MCF 10A (cell line): Measurements from ENCODE around the gene AFTPH. TPM values are rescaled to one million over a fixed set of nuclear protein-coding genes. Genes with fewer than 3 reads are reported as not detected.
"Not testable (repeated sequence)": the region's sequence is repeated elsewhere in the genome, so short reads cannot be mapped to it uniquely, and the experiment has no call there.

Source experiments
- BruUV-seq: library from RNA; stranded (reverse); fragments of 400-500 nt; replicated peaks from 2 replicates; lab custom pipeline; 2021; lab: Mats Ljungman, UMichigan
- CTCF ChIA-PET: fragments of 300-600 bp; sonication (Branson Sonifier 250); formaldehyde crosslinking; extraction: SDS; loops from one replicate; lab custom pipeline; 2021; ENCODE audit warnings: antibody characterized with exemption, inconsistent platforms; lab: Yijun Ruan, JAX
- POLR2A ChIA-PET: fragments of 300-600, 350-650 bp; sonication (Branson Sonifier 250); formaldehyde crosslinking; extraction: SDS; loops from one replicate; lab custom pipeline; 2020; ENCODE audit warnings: antibody characterized with exemption, inconsistent platforms; lab: Yijun Ruan, JAX
- DNase-seq: peaks from one replicate; pipeline ENCODE4 v3.0.0-alpha.2; 2018; ENCODE audit not compliant: unreplicated experiment
- H3K27ac Mint-ChIP-seq: one replicate; pipeline ENCODE4 v1.8.0; 2022; ENCODE audit warnings: mild to moderate bottlenecking, low read depth, mixed read lengths; ENCODE audit not compliant: unreplicated experiment
- H3K27me3 Mint-ChIP-seq: one replicate; pipeline ENCODE4 v1.8.0; 2022; ENCODE audit warnings: mixed read lengths; ENCODE audit not compliant: insufficient read depth, unreplicated experiment
- H3K36me3 Mint-ChIP-seq: one replicate; pipeline ENCODE4 v1.8.0; 2022; ENCODE audit warnings: mild to moderate bottlenecking, moderate library complexity, mixed read lengths; ENCODE audit not compliant: insufficient read depth, unreplicated experiment
- H3K4me1 Mint-ChIP-seq: one replicate; pipeline ENCODE4 v1.8.0; 2022; ENCODE audit warnings: mixed read lengths; ENCODE audit not compliant: insufficient read depth, unreplicated experiment
- H3K4me3 Mint-ChIP-seq: one replicate; pipeline ENCODE4 v1.8.0; 2022; ENCODE audit warnings: mild to moderate bottlenecking, moderate library complexity, mixed read lengths; ENCODE audit not compliant: unreplicated experiment
- H3K9me3 Mint-ChIP-seq: one replicate; pipeline ENCODE4 v1.8.0; 2022; ENCODE audit warnings: mixed read lengths; ENCODE audit not compliant: unreplicated experiment
- CTCF ChIP-seq: fragments of 200-600 bp; IDR thresholded peaks from one replicate; pipeline ENCODE4 v1.8.0; 2022; ENCODE audit warnings: antibody characterized with exemption, mild to moderate bottlenecking; ENCODE audit not compliant: unreplicated experiment
- intact Hi-C: fragments of 100-400 bp; cut with micrococcal nuclease; formaldehyde crosslinking; loops from 2 replicates; pipeline ENCODE4 v1.14.1; 2022
- total RNA-seq: library from RNA; stranded (reverse); gene quantifications from 2 replicates; pipeline ENCODE4 v1.2.3, GENCODE V29; 2022

Gene AFTPH
- total RNA-seq, 1 experiment from 2014 or later: 24.7 TPM

DNA sequence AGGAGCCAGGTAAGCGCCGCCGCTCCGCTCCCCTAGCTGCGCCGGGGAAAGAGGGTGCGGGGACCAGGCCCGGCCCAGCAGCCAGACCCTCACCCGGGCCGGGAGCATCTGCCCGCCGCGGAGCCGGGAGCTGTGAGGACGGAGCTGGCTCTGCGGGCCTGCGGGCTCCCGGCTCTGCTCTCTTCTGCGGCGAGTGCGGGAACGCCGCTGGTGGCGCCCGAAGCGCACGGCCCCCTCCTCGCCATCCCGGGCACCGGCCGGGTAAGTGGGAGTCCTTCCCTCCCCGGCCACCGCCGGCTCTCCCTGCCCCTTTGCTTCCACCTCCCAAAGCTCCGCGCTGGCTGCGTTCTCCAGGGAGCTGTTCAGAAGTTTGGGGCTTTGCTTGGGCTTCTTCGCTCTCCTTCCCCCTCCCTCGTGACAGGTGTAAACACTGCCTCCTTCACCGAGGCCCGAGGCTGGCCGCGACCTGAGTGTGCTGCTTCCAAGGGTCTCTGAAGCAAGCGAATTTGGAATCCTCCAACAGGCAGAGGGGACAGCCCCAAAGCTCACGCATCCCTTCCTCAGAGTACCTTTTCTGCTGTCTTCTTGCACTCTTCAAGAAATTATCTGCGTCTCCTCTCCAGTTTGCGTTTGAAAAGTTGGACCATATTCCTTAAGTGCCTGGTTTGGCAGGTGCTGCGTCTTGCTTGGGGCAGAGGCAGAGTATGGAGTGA lies 632 bp downstream of the AFTPH start:
- CTCF ChIA-PET: interaction anchor here (1.0 to 2.8 kb wide), 10 partner anchors 10 to 635 kb away, joined by 3 to 20 read pairs (median 4); no protein-coding TSS in a partner anchor
- BruUV-seq: no TSS peak
- Mint-ChIP-seq H3K27ac (peak overlapping the region; percentile 94), H3K9me3 (no peaks in the 10 kb centered on the region), H3K4me3 (peak overlapping the region; percentile 83), H3K27me3 (no peaks in the 10 kb centered on the region), H3K4me1 (peaks cover 11% of the 10 kb centered on the region), H3K36me3 (peaks cover 6% of the 10 kb centered on the region)
- POLR2A ChIA-PET: interaction anchor here (0.6 to 4.9 kb wide), 38 partner anchors 9 to 1399 kb away, joined by 3 to 60 read pairs (median 4); partner anchors contain the start of genes ACTR2, LGALSL and SERTAD2
- DNase-seq: peak; percentile 18
- no peak for TF ChIP-seq CTCF
- intact Hi-C loops: loop anchor here (1.0 to 10.0 kb wide), 4 partner anchors 31 to 382 kb away; no protein-coding TSS in a partner anchor

DNA sequence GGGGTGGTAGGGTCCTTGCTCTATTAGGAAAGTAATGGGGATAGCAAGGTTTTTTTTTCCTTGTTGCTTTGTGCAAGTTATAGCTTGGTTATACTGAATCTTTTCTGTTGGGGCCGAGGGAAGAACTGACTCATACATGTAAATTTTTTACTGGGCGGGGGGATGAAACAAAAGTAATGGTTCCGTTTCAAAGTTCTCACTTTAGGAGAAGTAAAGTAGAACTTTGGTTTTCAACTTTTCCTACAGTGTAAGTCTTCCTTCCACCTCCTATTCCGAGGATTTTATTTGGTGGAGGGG lies 1.1 kb downstream of the AFTPH start:
- ChIA-PET POLR2A (interaction anchor here (0.6 to 4.9 kb wide), 24 partner anchors 9 to 702 kb away, joined by 3 to 60 read pairs (median 5); partner anchors contain the start of genes ACTR2, LGALSL and SERTAD2), CTCF (interaction anchor here (1.0 to 2.0 kb wide), 4 partner anchors 14 to 34 kb away, joined by 3 to 6 read pairs (median 3); no protein-coding TSS in a partner anchor)
- H3K27ac Mint-ChIP-seq: peak overlapping the region; percentile 94
- H3K36me3 Mint-ChIP-seq: peaks cover 6% of the 10 kb centered on the region
- no peaks in the 10 kb centered on the region for H3K27me3 Mint-ChIP-seq
- peak; percentile 25 for DNase-seq
- H3K4me3 Mint-ChIP-seq: peak overlapping the region; percentile 83
- BruUV-seq: no TSS peak
- peaks cover 11% of the 10 kb centered on the region for H3K4me1 Mint-ChIP-seq
- no peak for TF ChIP-seq CTCF
- H3K9me3 Mint-ChIP-seq: no peaks in the 10 kb centered on the region
- intact Hi-C loops: loop anchor here (2.0 to 10.0 kb wide), 2 partner anchors 230 to 382 kb away; no protein-coding TSS in a partner anchor

DNA sequence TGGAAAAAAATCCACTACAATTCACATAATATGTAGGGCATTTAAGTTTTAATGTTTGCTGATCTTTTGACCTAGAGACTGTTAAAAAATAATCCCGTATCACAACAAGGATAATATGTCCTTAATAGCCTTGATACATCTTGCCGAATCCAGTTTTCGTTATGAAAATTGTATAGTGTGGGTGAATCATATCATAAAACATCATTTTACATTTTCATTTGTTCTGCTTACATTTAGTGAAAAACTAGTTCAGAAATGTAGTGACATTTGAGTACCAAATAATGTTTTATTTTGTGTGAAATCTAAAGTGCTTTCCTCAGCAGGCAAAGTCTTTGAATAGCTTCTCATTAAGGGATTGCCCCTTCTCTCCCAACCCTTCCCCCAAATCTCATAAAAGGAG lies 1.9 kb downstream of the AFTPH start:
- no peak for TF ChIP-seq CTCF
- Mint-ChIP-seq H3K27me3 (no peaks in the 10 kb centered on the region), H3K36me3 (peaks cover 6% of the 10 kb centered on the region), H3K27ac (peak overlapping the region; percentile 94), H3K4me3 (peak overlapping the region; percentile 83), H3K9me3 (no peaks in the 10 kb centered on the region), H3K4me1 (peaks cover 11% of the 10 kb centered on the region)
- no TSS peak for BruUV-seq
- POLR2A ChIA-PET: interaction anchor here (0.9 to 4.9 kb wide), 12 partner anchors 9 to 604 kb away, joined by 3 to 60 read pairs (median 8); partner anchors contain the start of gene RAB1A
- CTCF ChIA-PET: interaction anchor here (0.6 to 0.7 kb wide), 2 partner anchors 73 to 386 kb away, joined by 3 to 4 read pairs; no protein-coding TSS in a partner anchor
- no peak for DNase-seq
- intact Hi-C loops: loop anchor here (10.0 kb wide), 1 partner anchor 229 kb away; no protein-coding TSS in a partner anchor

DNA sequence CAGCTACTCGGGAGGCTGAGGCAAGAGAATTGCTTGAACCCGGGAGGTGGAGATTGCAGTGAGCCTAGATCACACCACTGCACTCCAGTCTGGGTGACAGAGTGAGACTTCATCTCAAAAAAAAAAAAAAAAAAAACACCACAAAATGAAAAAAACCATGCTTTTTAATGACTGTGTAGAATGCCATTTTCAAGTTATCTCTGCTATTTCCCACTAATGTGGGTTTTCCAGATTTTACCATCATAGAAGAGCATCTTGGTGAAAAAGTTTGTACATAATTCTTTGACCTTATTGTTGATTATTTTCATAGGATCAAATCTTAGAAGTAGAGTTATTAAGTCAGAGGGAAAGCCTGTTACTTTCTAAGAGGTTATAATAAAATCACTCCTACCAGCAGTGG lies 6.8 kb downstream of the AFTPH start:
- H3K27ac Mint-ChIP-seq, DNase-seq, H3K9me3 Mint-ChIP-seq, H3K4me3 Mint-ChIP-seq, intact Hi-C loops, CTCF ChIA-PET, H3K36me3 Mint-ChIP-seq, H3K27me3 Mint-ChIP-seq, POLR2A ChIA-PET, BruUV-seq: not testable (repeated sequence)
- H3K4me1 Mint-ChIP-seq: peaks cover 25% of the 10 kb centered on the region
